Parathyroid adenoma (tissue), 2 donors: Measurements from ENCODE around the gene RPN2.

Experiments
- H2AFZ ChIP-seq: fragments of 300-600 bp; sonication (generic); one replicate; pipeline ENCODE4 v1.7.0; 2017; ENCODE audit warnings: antibody characterized with exemption, mild to moderate bottlenecking
- H3K27ac ChIP-seq: fragments of 300-600 bp; sonication (generic); one replicate; pipeline ENCODE4 v1.7.0; 2017
- H3K27me3 ChIP-seq: fragments of 300-600 bp; sonication (generic); one replicate; pipeline ENCODE4 v1.7.0; 2017; ENCODE audit warnings: low read length; ENCODE audit not compliant: control insufficient read depth, insufficient read depth
- H3K36me3 ChIP-seq: fragments of 300-600 bp; sonication (generic); one replicate; pipeline ENCODE4 v1.7.0; 2017; ENCODE audit warnings: low read length; ENCODE audit not compliant: control insufficient read depth, insufficient read depth
- H3K4me1 ChIP-seq: fragments of 300-600 bp; sonication (generic); one replicate; pipeline ENCODE4 v1.7.0; 2017; ENCODE audit warnings: control low read depth
- H3K4me2 ChIP-seq: fragments of 300-600 bp; sonication (generic); one replicate; pipeline ENCODE4 v1.7.0; 2017; ENCODE audit warnings: low read length
- H3K4me3 ChIP-seq: fragments of 300-600 bp; sonication (generic); one replicate; pipeline ENCODE4 v1.7.0; 2017; ENCODE audit warnings: low read depth, low read length
- H3K79me2 ChIP-seq: fragments of 300-600 bp; sonication (generic); one replicate; pipeline ENCODE4 v1.7.0; 2017; ENCODE audit warnings: control low read depth
- H3K9ac ChIP-seq: fragments of 300-600 bp; sonication (generic); one replicate; pipeline ENCODE4 v1.7.0; 2017; ENCODE audit warnings: mild to moderate bottlenecking
- H3K9me3 ChIP-seq: fragments of 300-600 bp; sonication (generic); one replicate; pipeline ENCODE4 v1.7.0; 2017; ENCODE audit warnings: low read length; ENCODE audit not compliant: control insufficient read depth
- CTCF ChIP-seq: fragments of 300-600 bp; sonication (generic); IDR thresholded peaks from one replicate; pipeline ENCODE4 v1.7.0; 2017; ENCODE audit warnings: antibody characterized with exemption, mild to moderate bottlenecking
- donor health status: primary hyperparathyroidism.

The RPN2 gene

GRCh38 chr20:37205130-37205529 lies 26.0 kb downstream of the RPN2 start:
- H3K27ac ChIP-seq: no peak overlapping the region
- no peak for TF ChIP-seq CTCF
- no peaks in the 10 kb centered on the region for H3K79me2 ChIP-seq
- H2AFZ ChIP-seq: no peak overlapping the region
- no peak overlapping the region for H3K4me3 ChIP-seq
- H3K9me3 ChIP-seq: no peaks in the 10 kb centered on the region
- H3K9ac ChIP-seq: no peak overlapping the region
- H3K27me3 ChIP-seq: no peaks in the 10 kb centered on the region
- no peaks in the 10 kb centered on the region for H3K36me3 ChIP-seq
- no peak overlapping the region for H3K4me2 ChIP-seq
- H3K4me1 ChIP-seq: peaks cover 3% of the 10 kb centered on the region

GRCh38 chr20:37205794-37206193 lies 26.7 kb downstream of the RPN2 start:
- H3K36me3 ChIP-seq: no peaks in the 10 kb centered on the region
- no peaks in the 10 kb centered on the region for H3K27me3 ChIP-seq

GRCh38 chr20:37207171-37207570 lies 28.0 kb downstream of the RPN2 start:
- peaks cover 3% of the 10 kb centered on the region for H3K4me1 ChIP-seq
- H3K79me2 ChIP-seq: peaks cover 2% of the 10 kb centered on the region
- no peak overlapping the region for H3K4me3 ChIP-seq
- H3K36me3 ChIP-seq: no peaks in the 10 kb centered on the region
- H3K9ac ChIP-seq: no peak overlapping the region
- TF ChIP-seq CTCF: no peak
- no peak overlapping the region for H2AFZ ChIP-seq
- H3K4me2 ChIP-seq: no peak overlapping the region
- no peaks in the 10 kb centered on the region for H3K27me3 ChIP-seq
- no peak overlapping the region for H3K27ac ChIP-seq
- H3K9me3 ChIP-seq: no peaks in the 10 kb centered on the region

More at GRCh38 chr20:37205794-37206193, 26.7 kb downstream of the RPN2 start:
- H3K9ac ChIP-seq: no peak overlapping the region
- peaks cover 3% of the 10 kb centered on the region for H3K4me1 ChIP-seq
- no peak for TF ChIP-seq CTCF
- no peaks in the 10 kb centered on the region for H3K79me2 ChIP-seq
- H2AFZ ChIP-seq: no peak overlapping the region
- H3K27ac ChIP-seq: no peak overlapping the region
- H3K9me3 ChIP-seq: no peaks in the 10 kb centered on the region
- no peak overlapping the region for H3K4me2 ChIP-seq
- H3K4me3 ChIP-seq: no peak overlapping the region

GRCh38 chr20:37209193-37209592 lies 30.1 kb downstream of the RPN2 start:
- Histone ChIP-seq H3K36me3 (no peaks in the 10 kb centered on the region), H3K9me3 (no peaks in the 10 kb centered on the region), H3K79me2 (peaks cover 2% of the 10 kb centered on the region), H3K9ac (no peak overlapping the region), H3K4me3 (no peak overlapping the region), H3K4me2 (no peak overlapping the region), H3K27me3 (no peaks in the 10 kb centered on the region), H2AFZ (no peak overlapping the region), H3K4me1 (peaks cover 3% of the 10 kb centered on the region), H3K27ac (no peak overlapping the region)
- TF ChIP-seq CTCF: no peak

GRCh38 chr20:37209661-37210314 lies 30.7 kb downstream of the RPN2 start:
- Histone ChIP-seq H3K79me2 (peaks cover 2% of the 10 kb centered on the region), H3K27ac (no peak overlapping the region), H3K4me2 (no peak overlapping the region), H3K9me3 (no peaks in the 10 kb centered on the region), H3K27me3 (no peaks in the 10 kb centered on the region), H3K36me3 (no peaks in the 10 kb centered on the region), H3K9ac (no peak overlapping the region), H3K4me1 (peaks cover 3% of the 10 kb centered on the region), H2AFZ (no peak overlapping the region), H3K4me3 (no peak overlapping the region)
- TF ChIP-seq CTCF: no peak
